ENCODE data around the gene UQCRC1.

UQCRC1 gene

DNA sequence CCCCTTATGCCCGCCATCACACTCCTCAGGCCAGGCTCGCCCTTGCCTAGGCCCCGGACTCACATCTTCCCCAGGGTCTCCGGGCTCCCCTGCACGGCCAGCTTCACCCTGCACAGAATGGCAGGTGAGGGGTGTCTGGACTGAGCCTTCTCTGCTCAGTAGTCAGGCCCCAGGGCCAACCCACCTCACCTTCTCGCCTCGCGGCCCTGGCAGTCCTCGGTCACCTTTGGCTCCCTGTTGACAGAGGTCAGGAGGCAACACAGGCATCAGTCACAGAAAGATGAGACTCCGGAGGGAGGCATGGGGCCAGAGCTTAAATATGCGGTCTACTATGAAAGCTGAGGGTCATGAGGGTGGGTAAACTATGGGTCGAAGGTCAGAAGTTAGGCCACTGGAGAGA, 37.5 kb downstream of the UQCRC1 start:
- DNase-seq (ENCODE audit: low read depth), result no peak

DNA sequence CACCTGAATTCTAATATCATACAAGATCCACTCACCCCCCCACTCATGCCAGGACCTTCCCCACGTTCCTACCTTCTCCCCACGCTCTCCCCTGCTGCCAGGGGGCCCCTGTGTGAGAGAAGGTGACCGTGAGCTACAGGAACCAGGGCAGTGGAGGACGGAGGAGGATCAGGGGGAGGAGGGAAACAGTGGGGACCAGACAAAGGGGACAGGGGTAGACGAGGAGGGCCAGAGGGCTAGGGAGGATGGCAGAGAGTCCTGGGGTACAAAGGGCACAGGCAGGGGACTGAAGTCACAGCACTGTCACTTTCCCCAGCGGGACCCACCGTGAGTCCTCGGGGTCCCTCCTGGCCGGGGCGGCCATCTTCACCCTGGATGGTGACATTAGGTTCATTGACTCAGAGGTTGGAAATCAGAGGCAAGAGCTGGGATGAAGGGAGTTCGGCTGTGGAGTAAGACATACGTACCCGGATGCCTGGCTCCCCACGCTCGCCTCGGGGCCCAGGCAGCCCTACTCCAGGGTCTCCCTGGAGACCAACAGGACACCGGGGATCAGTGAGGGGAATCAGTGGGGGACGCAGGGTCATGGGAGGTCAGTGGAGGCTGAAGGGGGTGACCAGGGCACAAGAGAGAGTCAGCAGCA, 39.5 kb downstream of the UQCRC1 start:
- DNase-seq (ENCODE audit: low read depth), result no peak

DNA sequence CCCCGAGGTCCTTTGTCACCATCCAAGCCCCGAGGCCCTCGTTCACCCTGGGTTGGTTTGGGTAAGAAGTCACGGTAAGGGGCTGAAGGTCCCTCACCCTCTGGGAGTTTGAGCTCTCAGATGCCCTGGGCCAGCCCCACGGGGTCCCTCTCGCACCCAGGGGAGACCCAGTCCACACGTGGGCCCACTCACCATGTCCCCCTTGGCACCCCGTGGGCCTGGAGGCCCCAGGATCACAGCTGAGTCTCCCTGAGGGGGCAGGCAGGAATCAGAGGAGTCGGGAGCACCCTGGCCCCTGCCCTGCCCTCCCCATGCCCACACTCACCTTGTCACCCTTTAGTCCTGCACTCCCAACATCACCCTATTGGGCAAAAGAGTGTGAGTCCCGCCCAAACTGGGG, 40.0 kb downstream of the UQCRC1 start:
- DNase-seq (ENCODE audit: low read depth), result no peak

- DNase-seq (ENCODE audit: low read depth), result no peak
Observed at GRCh38 chr3:48568476-48568875, 41.0 kb downstream of the UQCRC1 start.

GRCh38 chr3:48567500-48567899, 41.9 kb downstream of the UQCRC1 start:
- DNase-seq (ENCODE audit: low read depth), result no peak

- no peak for DNase-seq (ENCODE audit: low read depth)
Observed at GRCh38 chr3:48567090-48567489, 42.4 kb downstream of the UQCRC1 start.

DNA sequence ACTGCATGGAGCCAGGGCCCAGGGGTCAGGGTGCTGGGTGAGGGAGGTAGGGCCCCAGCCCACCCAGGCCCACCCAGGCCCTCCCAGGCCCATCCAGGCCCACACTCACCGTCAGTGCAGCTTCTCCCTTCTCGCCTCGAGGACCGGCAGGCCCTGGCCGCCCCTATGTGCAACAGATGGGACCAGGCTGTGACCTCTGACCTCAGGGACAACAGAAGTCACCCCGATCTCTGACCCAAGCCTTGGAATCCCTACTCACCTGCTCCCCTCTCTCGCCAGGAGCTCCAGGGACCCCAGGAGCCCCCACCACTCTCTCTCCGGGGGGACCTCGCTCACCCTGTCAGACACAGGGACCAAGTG, 43.1 kb downstream of the UQCRC1 start:
- no peak for DNase-seq (ENCODE audit: low read depth)

- no peak for DNase-seq (ENCODE audit: low read depth)
Observed at GRCh38 chr3:48565591-48566400, 43.6 kb downstream of the UQCRC1 start.

DNA sequence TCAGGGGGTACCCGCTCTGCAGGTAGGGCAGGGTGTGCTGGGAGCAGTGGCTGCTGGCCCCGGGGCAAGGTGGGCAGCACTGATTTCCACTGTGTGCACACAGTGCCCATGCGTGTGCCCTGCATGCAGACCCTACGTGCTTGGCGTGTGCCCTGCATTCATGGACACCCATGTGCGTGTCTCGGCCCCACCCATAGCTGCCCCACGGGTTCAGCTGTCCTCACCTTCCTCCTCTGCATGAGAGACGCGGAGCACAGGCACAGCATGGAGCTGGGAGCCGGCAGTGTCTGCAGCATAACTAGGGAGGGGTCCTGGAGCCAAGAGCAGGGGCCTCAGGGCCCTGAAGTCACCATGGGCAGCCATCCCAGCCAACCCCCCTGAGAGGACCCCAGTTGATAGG, 44.3 kb downstream of the UQCRC1 start:
- DNase-seq (ENCODE audit: low read depth), result no peak

GRCh38 chr3:48564667-48565066, 44.8 kb downstream of the UQCRC1 start:
- DNase-seq (ENCODE audit: low read depth), result no peak

DNA sequence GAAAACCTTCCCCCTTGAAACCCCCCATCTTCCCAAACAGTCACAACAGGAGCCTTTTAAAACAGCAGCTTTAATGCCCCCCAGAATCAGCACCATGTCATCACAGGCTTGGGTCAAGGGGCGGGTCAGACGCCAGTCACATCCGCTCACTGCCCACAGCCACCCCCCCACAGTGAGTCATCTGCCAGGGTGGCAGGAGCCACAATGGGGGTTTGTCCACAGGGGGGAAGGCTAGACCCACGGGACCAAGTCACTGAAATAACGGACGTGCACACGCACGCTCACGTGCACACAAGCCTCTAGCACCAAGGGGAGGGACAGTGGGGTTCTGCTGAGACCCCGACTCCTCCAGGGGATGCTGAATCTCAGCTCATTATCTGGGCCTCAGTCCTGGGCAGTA, 45.4 kb downstream of the UQCRC1 start:
- DNase-seq (ENCODE audit: low read depth), result no peak

DNA sequence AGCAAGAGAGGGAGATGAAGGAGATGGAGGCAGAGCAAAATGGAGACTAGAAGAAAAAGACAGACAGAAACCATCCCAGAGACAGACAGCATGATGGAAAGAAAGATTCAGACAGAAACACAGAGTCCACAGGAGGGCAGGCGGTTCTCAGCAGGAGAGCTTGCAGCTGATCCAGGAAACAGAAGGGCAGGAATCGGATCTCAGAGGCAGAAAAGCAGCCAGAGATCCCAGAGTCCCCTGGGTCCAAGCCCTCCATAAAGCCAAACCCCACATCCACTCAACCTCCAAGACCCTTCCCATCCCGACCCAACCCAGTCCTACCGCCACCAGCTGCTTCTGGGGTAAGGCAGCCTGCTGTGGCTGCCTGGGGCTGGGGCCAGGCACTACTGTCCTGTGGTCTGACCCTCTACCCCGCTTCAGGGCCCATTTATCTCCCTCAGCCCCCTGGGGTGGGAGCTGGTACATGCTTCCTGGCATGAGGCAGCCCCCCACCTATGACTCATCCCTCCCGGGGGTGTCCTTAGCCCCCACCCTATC, 46.0 kb downstream of the UQCRC1 start, which contains the start of gene UCN2:
Gene UCN2 (minus strand): TSS at position 400 of the 537 bp plus-strand sequence. CDS start 657 bp downstream, outside the sequence.
- no peak for DNase-seq (ENCODE audit: low read depth)

DNA sequence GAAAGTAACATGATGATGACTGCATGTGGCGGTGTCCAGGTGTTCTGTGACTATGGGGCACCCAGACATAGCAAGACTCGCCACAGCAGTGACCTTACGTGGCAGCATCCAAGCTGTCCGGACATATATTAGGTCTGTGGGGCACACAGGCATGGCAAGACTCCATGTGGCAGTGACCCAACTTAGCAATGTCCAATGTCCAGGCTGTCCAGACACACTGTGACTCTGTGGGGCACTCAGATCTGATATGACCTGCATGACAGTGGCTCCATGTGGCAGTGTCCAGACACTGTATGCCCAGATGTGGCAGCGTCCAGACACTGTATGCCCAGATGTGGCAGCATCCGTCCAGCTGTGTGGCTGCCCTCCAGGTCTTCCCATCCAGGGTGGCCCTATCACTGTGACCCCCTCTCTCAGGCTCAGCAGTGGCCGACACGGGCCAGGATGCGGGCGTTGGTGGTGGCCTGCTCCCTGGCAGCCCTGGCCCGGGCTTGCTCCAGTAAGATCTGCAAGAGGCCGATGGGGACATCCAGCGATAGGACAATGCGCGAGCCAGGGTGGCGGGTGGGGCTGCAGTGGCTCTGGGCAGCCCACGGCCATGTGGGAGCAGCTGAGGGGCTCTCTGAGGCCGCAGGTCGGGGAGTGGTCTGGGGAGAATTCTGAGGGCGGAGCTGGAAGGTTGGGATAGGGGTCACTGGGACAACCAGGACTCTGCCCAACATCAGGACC, 46.9 kb downstream of the UQCRC1 start:
- DNase-seq (ENCODE audit: low read depth), result no peak

- no peak for DNase-seq (ENCODE audit: low read depth)
Observed at GRCh38 chr3:48561045-48561736, 48.3 kb downstream of the UQCRC1 start.

DNA sequence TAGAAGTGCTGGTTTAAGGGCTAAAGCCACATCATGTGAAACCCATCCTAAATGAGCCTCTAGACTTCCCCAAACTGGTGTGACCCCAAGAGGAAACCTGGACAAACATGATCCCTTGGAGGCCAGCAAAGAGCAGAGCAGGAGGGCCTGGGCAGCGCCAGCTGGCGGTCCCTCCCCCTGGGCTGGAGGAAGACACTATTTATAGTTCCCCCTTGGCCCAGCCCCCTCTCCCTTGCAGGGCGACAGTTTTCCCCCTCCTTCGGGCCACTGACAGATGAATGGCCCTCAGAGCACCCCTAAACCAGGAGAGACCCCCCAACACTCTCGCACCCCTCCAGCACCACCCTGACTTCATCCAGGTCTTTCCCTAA, 48.8 kb downstream of the UQCRC1 start:
- DNase-seq (ENCODE audit: low read depth), result no peak

DNA sequence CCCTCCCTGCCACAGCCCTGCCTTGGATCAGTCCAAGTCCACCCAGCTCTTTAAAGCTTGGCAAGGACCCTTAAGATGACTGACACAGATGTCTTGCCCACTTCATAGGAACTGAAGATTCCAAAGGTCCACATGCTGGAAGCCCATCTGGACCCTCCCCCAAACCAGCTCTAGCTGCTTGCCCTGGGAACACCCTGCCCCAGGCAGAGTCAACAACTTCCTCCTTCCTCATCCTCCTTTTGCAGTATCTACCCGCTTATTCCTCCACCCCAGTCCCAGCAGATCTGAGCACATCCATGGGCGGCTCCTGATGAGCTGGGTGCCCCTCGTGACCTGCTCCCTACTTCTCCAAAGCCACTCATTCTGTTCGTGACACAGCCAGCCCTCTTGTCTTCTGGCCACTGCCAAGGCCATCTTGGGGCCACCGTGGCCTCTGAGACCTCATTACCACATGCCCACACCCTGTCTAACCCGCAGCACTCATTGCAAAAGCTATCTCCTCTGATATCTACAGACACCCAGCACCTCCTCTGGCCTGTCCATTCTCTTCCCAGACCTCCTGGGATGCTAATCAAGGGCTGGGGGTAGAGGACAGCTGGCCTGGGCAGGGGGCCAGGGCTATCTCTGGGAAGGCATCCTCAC, 50.8 kb downstream of the UQCRC1 start:
- DNase-seq (ENCODE audit: low read depth), result no peak

GRCh38 chr3:48556796-48557626, 52.4 kb downstream of the UQCRC1 start, which contains the start of gene PFKFB4:
PFKFB4 (minus strand) TSS chr3:48556803; CDS start chr3:48556777, 26 bp downstream.
- peak; percentile 99 for DNase-seq (ENCODE audit: low read depth)

GRCh38 chr3:48555949-48556795, 53.3 kb downstream of the UQCRC1 start:
- DNase-seq (ENCODE audit: low read depth), result no peak

GRCh38 chr3:48555231-48555948, 54.1 kb downstream of the UQCRC1 start:
- DNase-seq (ENCODE audit: low read depth), result no peak
